Measurements from ENCODE around the gene GPR3.
"Not testable (repeated sequence)": the region's sequence is repeated elsewhere in the genome, so short reads cannot be mapped to it uniquely, and the experiment has no call there.

The GPR3 gene

GRCh38 chr1:27400082-27400962, 7.9 kb downstream of the GPR3 start:
- no peak for DNase-seq (ENCODE audit: low spot score)

- DNase-seq (ENCODE audit: low spot score), result no peak
Observed at GRCh38 chr1:27400963-27401341, 8.5 kb downstream of the GPR3 start.

GRCh38 chr1:27402349-27402754, 9.9 kb downstream of the GPR3 start:
- no peak for DNase-seq (ENCODE audit: low spot score)

GRCh38 chr1:27403065-27403726, 10.8 kb downstream of the GPR3 start:
- DNase-seq (ENCODE audit: low spot score), result no peak

- no peak for DNase-seq (ENCODE audit: low spot score)
Observed at GRCh38 chr1:27403931-27404330, 11.5 kb downstream of the GPR3 start.

- no peak for DNase-seq (ENCODE audit: low spot score)
Observed at GRCh38 chr1:27405074-27405473, 12.7 kb downstream of the GPR3 start.

- DNase-seq (ENCODE audit: low spot score), result not testable (repeated sequence)
Observed at GRCh38 chr1:27405598-27406361, 13.4 kb downstream of the GPR3 start.

- no peak for DNase-seq (ENCODE audit: low spot score)
Observed at GRCh38 chr1:27406362-27406680, 13.9 kb downstream of the GPR3 start.

GRCh38 chr1:27406791-27407190, 14.4 kb downstream of the GPR3 start:
- DNase-seq (ENCODE audit: low spot score), result not testable (repeated sequence)

GRCh38 chr1:27408151-27408550, 15.7 kb downstream of the GPR3 start:
- DNase-seq (ENCODE audit: low spot score), result no peak

- no peak for DNase-seq (ENCODE audit: low spot score)
Observed at GRCh38 chr1:27409669-27410068, 17.2 kb downstream of the GPR3 start.

GRCh38 chr1:27410709-27411108, 18.3 kb downstream of the GPR3 start:
- no peak for DNase-seq (ENCODE audit: low spot score)

- DNase-seq (ENCODE audit: low spot score), result no peak
Observed at GRCh38 chr1:27412502-27412901, 20.1 kb downstream of the GPR3 start.

GRCh38 chr1:27413004-27413403, 20.6 kb downstream of the GPR3 start:
- no peak for DNase-seq (ENCODE audit: low spot score)

GRCh38 chr1:27414091-27414490, 21.7 kb downstream of the GPR3 start:
- no peak for DNase-seq (ENCODE audit: low spot score)

GRCh38 chr1:27416387-27417111, 24.1 kb downstream of the GPR3 start:
- DNase-seq (ENCODE audit: low spot score), result no peak

GRCh38 chr1:27417713-27418112, 25.3 kb downstream of the GPR3 start:
- no peak for DNase-seq (ENCODE audit: low spot score)

- DNase-seq (ENCODE audit: low spot score), result no peak
Observed at GRCh38 chr1:27418326-27419185, 26.1 kb downstream of the GPR3 start.

GRCh38 chr1:27423709-27424108, 31.3 kb downstream of the GPR3 start:
- DNase-seq (ENCODE audit: low spot score), result no peak

- DNase-seq (ENCODE audit: low spot score), result no peak
Observed at GRCh38 chr1:27427329-27427728, 34.9 kb downstream of the GPR3 start.

GRCh38 chr1:27427816-27428315, 35.4 kb downstream of the GPR3 start:
- DNase-seq (ENCODE audit: low spot score), result no peak

All from kidney capillary endothelial cell (primary cell).